ENCODE results near the gene ITGA7.
A peak's percentile ranks its signal among the peaks of the same experiment; 100 is the strongest.

The ITGA7 gene, protein sequence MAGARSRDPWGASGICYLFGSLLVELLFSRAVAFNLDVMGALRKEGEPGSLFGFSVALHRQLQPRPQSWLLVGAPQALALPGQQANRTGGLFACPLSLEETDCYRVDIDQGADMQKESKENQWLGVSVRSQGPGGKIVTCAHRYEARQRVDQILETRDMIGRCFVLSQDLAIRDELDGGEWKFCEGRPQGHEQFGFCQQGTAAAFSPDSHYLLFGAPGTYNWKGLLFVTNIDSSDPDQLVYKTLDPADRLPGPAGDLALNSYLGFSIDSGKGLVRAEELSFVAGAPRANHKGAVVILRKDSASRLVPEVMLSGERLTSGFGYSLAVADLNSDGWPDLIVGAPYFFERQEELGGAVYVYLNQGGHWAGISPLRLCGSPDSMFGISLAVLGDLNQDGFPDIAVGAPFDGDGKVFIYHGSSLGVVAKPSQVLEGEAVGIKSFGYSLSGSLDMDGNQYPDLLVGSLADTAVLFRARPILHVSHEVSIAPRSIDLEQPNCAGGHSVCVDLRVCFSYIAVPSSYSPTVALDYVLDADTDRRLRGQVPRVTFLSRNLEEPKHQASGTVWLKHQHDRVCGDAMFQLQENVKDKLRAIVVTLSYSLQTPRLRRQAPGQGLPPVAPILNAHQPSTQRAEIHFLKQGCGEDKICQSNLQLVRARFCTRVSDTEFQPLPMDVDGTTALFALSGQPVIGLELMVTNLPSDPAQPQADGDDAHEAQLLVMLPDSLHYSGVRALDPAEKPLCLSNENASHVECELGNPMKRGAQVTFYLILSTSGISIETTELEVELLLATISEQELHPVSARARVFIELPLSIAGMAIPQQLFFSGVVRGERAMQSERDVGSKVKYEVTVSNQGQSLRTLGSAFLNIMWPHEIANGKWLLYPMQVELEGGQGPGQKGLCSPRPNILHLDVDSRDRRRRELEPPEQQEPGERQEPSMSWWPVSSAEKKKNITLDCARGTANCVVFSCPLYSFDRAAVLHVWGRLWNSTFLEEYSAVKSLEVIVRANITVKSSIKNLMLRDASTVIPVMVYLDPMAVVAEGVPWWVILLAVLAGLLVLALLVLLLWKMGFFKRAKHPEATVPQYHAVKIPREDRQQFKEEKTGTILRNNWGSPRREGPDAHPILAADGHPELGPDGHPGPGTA

DNA sequence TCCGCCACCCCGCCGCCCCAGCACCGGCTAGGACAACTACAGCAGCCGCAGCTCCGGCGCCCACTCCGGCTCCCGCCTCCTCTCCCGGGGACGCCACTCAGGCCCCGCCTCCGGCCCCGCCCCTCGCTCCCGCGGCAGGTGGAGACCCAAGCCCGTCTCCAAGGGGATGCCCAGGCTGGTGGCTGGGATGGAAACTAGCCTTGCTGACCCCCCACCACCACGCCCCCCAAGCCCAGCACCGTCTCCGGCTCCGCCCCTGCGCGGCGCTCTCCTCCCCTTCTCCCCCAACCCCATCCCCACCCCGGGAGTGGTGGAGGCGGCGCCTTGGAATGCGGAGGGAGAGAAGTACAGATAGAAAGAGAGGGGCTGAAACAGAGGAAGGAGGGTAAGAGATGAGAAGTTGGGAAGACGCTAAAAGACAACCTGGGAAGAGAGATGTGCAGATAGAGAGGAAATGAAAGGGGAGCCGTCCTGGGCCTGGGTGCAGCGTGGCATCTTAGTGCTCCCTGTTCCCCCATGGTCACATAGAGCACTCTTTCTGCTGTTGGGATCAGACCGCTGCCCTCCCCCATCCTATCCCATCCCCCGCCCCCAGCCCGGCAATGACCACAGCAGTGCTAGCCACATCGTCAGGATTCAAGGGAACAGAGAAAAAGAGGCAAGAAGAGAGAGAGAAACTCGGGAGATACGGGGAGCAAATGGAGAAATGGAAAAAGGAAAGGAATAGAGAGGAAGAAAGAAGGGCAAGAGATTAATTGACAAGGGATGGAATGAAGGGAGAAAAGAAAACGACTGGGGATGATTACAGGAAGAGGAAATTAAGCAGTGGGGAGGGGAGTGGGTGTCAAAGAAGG is at the start of gene ITGA7:
Gene ITGA7 (minus strand): TSS at position 64 of the 854 bp plus-strand sequence. CDS start 222 bp downstream, outside the sequence.
- peak; percentile 25 to 62 for DNase-seq

DNA sequence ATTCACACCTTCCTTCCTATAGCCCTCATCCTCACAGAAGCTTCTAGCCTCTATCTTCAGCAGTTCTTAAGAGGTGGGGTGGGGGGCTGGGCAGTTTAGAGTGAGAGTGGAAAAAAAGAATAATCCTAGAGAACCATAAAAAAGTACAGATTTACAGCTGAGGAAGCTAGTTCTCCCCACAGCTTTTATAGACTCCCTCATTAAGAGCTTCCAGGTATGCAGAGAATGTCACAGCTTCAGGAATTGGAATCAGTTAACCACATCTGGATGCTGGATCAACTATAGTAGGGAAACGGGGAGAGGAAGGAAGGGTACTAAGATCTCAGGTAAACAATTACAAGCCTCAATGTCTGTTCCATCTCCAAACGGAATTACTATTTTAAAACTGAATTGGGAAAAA is 47.5 kb upstream of the ITGA7 start:
- DNase-seq = no peak

DNA sequence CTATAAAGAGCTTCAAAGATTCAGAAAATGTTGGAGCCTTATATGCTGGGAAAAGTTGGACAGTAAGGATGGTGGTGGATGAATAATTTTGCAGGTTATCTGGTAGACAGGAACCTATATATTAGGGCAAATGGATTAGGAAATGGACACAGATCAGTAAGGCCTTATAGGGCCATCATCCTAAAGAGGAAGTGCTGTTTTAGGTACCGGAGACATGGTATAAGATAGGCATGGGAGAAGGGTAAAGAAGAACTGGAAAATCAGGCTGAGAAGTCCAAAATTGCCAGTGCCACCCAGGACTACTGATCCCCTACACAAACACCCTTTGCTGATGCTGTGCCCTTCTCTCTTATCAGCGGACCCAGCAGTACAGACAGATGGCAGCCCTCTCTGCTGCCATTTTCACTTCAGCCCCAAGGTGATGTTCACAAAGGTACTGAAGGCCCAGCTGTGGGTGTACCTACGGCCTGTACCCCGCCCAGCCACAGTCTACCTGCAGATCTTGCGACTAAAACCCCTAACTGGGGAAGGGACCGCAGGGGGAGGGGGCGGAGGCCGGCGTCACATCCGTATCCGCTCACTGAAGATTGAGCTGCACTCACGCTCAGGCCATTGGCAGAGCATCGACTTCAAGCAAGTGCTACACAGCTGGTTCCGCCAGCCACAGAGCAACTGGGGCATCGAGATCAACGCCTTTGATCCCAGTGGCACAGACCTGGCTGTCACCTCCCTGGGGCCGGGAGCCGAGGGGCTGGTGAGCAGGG is 40.7 kb upstream of the ITGA7 start:
- DNase-seq = no peak

DNA sequence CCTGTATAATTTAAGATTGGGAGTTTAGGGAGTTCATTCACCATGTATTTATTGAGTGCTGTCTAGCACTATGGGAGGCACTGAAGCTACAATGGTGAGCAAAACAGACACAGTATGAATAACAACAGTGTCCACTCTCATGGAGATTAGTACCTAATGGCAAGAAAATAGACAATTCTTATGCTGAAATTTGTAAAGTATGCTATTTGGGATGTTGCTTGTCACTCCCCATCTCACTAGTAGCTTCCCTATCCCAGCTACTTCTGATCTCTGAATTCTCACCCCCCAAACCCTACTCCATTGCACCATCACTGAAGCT is 39.2 kb upstream of the ITGA7 start:
- DNase-seq = no peak

DNA sequence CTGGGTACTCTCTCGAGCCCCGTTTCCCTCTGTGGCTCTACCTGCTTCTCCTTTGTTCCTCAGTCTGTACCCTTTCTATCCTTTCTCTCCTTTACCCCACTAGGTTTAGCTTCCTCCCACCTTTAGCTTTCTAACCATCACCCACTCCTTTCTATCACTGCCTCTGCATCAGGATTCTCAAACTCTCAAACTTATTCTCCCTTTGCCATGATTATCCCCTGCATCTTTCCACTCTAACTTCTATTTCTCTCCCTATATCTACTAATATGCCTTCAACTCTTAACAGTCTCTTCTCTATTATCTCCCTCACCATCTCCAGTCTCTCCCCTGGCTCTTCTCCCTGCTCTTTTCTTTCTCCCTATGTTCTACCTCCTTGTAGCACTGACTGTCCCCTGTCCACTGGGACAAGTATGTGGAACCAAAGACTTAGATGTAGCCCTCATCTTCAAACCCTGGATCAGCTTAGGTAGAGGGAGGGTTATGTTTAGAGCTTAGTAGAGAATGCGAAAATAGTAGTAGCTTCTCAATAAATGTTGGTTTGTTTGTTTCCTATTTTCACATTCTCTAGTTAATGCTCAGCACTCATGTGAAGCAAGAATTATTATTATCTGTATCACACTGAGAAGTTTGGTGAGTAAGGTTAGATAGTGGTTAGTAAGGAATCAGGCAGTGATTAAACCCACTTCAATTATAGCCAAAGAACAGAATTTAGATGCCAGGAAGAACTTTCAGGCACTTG is 38.6 kb upstream of the ITGA7 start:
- no peak for DNase-seq

DNA sequence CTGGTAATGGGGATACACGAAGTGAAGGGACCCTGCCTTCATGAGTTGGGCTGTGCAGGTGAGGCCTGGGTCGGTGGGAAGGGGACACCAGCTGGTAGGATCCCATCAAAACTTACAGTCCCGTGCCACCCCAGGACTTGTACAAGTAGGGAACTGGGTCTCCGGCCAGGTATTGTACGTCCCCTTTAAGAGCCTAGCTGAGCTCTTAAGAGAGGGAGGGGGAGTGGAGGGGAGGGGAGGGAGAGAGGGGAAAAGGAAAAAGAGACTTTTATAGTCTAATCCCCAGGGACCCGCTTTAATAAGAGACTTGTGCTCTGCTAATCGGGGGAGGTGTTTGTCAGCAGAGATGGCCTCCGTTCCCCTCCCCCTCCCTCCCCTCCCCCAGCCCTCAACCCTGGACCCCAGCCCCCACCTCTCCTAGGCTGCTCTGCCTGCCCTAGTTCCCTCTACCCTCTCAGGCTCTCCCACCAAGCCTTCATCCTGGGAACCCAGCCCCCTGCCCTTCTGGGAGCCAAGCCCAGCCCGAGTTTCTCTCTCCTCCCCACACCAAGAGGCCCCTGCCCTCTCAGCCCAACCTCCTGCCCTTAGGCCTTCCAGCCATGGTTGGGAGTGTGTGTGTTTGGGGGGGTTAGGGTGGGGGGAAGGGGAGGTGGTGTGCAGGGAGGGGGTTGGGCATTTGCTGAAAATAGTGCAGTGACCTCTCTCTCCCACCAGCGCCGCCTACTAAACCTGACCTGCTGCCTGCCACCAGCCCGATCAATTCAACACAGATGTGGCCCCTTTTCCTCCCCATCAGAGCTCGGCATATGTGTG is 37.9 kb upstream of the ITGA7 start:
- DNase-seq = no peak

DNA sequence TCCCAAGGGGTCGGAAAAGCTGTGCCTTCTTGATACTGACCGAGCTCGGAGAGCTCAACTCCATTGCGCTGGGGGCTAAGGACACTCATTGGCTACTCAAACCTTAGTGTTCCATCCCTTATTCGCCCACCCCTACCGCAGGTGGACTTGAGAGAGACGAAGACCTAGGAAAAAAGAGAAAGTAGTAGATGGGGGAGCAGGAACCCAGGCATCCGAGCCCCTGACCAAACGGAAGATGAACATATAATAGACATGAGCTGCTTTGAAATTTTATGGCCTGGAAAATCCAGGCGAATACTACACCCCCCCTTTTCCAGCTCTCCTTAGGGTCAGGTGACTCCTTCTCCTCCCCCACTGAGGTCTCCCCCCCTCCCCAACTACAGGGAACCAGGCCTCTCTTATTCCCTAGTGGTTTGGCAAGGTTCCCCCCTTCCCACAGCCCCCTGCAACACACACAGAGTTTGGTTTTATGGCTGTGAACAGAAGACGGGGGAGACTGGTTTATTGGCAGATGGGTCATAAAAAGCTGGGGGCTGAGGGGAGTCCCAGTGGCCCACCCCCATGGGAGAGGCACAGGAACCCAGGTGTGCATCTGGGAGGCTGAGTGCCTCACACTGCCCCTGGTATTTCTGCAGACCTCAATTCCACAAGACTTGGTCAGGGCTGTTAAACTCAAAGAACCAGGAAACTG is 36.8 kb upstream of the ITGA7 start:
- no peak for DNase-seq

DNA sequence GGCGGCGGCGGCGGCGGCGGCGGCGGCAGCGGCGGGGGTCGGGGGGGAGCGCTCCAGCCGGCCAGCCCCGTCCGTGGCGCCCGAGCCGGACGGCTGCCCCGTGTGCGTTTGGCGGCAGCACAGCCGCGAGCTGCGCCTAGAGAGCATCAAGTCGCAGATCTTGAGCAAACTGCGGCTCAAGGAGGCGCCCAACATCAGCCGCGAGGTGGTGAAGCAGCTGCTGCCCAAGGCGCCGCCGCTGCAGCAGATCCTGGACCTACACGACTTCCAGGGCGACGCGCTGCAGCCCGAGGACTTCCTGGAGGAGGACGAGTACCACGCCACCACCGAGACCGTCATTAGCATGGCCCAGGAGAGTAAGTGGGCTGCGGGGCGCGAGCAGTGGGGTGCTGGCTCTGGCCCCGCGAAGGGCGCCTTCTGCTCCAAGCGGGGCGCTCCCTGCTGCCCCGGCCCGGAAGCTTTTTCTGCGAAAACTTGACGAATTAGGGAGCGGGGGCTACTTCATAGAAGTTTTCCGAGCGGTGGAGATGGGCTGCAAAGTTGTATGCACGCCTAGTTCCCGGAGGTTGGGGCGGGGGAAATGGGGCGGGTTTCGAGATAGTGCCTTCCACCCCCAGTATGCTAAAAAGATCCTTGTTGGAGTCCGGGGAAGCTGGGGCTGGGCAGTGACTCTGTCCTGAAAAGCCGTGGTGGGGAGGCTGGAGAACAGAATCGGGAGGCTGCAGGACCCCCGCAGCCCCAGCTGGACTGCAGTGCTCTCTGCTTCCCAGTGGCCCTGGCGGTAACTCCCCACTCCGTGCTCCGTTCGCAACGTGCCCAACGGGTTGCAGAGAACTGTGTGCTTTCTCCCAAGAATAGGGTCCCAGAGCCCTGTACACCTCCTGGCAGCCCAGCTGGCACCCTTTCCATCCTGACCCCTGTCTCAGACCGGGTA is 36.0 kb upstream of the ITGA7 start:
- peak; percentile 8 to 39 for DNase-seq

DNA sequence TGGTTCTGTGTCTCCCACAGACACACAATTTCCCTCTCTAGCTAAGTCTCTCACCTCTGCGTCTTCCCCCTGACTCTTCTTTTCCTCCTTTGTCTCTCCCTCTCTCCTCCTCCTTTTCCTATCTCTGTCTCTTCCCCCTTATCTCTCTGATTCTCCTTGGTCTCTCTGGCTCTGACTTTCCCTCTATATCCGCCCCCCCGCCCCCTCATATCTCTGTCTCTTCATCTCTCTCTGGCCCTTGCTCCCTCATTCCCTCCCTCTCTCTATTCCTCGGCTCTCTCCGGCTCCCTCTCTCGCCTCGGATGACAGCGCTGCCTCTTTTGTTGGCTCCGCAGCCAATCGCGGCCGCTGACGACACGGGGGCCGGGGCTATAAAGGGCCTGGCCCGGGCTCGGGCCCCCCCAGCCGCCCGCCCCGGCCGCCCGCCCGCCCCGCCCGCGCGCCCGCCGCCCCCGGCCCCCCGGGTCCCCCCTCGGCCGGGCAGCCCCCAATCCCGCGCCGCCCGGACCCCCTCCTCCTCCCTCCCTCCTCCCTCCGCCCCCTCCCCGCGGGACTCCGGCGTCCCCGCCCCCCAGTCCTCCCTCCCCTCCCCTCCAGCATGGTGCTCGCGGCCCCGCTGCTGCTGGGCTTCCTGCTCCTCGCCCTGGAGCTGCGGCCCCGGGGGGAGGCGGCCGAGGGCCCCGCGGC is 35.2 kb upstream of the ITGA7 start, which contains the start of gene GDF11:
Gene GDF11 (plus strand): TSS at position 404 of the 687 bp plus-strand sequence. CDS start 195 bp downstream, at position 599.
- peak; percentile 72 to 81 for DNase-seq

DNA sequence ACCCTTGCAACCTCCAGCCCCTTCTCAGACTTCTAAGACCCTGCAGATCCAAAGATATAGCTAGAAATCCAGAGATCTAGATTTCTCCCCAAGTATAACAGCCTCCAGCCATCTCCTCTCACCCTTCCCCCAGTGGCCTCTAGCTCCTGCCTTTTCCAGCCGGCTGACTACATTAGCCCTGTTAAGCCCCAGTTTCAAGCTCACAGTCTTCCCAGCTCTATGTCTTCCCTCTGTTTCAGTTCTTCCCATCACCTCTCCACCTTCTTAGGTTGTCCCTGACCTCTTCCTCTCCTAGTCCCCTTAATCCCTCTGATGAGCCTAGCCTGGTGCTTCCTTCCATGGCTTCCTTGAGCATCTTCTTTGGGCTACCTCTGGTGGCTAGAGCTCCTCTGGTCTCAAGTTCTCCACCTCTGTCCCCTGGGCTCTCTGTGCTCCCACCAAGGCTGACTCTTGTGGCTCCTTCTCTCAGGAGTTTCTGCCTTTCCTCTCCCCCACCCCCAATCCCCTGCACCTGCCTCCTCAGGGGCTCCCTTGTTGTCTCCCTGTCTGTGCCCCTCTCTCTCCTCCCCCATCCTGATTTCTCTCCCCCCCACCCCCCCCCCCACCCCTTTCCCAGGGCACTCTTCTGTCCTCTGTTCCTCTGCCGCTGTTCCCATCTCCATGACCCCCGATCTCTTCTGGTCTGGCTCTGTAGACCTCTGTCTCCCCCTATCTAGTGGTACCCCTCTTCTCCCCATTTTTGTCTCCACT is 34.4 kb upstream of the ITGA7 start:
- no peak for DNase-seq

DNA sequence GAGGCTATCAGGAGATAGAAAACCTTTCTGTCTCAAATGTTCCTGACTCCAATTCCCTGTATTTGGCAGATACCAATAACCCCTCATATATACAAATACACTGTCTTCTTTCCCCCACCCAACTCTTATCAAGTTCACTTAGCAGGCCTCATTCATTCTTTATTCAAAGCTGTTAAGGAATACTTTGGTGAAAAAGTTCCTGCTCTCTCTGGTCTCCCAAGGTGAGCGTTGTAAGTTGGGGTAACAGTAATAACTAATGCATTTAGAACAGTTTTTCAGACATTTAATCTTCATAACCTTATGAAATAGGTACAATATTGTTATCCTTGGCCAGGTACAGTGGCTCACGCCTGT is 31.3 kb upstream of the ITGA7 start:
- no peak for DNase-seq

DNA sequence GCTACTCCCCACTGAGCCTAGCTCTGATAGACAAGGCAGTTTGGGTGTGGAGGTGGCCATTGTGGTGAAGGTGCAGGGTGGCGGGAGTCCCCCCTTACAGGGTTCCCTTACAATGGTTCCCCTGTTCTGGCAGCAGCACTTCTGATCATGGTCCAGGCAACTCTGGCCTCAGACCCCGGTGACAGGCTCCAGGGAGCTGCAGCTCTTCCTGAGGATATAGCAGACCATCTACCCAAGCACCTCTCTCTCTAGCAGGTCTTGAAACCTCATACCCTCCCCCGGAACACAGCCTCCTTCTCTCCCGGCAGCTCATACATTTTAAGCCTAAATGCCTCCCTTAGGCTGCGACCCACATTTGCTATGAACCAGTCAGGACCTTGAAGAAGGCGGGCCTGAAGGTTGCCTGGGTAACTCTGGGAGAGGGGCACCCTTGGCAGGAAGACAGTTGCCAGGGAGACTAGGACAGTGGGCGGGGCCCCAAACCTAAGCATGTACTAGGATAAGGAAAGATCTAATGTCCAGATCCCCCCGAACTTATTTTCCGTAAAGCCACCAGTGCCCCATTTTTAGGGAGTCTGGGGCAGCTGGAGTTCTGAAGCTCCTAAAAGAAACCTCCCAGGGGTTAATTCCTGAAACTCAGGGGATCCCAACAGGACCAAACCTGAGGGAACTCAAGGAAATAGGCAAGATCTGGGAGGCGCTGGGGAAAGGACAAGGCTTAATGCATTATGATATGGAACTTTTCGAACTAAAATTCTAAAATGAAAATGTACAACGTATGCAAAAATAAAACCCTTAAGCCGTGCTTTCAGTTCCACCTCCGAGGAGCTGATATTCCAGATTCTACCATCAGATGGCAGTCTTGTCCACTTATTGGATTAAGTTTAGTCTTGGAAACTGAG is 30.7 kb upstream of the ITGA7 start:
- DNase-seq = peak; percentile 77 to 89

DNA sequence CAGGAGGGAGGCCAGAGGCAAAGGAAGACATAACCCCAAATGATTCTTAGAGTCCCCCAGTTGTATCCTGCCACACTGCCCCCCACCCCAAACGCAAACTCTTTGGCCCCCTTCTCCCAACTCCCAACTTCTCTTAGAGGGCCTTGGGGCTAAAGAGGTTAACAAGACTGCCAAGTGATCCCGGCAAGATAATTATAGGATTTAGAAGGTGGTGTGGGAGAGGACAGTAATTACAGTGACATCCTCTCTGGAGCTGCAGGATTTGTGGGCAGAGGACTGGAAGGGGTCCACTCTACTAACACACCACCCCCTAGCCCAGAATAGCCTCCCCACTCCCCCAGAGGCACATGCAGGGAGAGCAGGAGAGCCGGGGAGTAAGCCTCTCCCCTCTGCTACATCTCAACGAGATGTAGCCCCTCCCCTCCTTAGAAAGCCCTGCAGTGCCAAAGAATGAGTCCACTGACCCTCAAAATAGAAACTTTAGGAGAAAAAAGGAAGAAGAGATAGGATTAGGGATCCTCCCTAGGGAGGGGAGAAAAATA is 29.9 kb upstream of the ITGA7 start:
- DNase-seq = peak in 1 of 2 experiments; percentile 2

DNA sequence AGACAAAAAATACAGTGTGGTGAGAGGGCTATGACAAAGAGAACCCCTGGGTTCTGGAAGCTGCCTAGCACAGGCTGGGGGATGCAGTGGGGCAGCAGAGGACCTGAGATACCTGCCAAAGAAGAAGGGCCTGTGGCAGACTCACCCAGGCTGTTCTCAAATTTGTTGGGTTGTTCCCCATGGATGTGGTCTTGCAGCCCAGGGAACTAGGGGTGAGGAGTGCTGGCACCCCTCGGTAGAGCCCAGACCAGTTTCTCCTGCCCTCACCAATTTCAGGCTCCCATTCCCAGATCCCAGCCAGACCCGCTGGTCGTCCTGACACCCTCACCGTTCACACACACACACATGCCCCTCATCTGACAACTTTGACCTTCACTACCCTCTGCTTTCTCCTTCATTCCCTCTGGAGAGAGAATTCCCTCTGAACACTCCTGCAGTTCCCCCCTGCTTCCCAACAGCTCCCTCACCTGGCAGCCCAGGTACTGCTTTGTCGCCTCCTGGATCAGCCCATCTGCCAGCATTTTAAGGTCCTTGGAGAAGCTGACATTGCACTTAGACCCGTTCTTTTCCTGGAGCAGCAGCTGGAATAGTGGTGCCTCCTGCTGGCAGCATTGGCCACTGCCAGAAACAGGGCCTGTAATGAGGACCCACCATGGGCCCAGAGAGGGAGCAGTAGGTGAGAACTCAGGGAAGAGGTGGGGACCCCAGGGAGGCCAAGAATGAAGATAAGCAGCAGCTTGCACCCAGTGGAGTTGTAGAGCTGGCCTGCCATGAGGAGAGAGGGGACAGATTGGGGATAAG is 29.3 kb upstream of the ITGA7 start:
- DNase-seq = peak; percentile 81 to 86

DNA sequence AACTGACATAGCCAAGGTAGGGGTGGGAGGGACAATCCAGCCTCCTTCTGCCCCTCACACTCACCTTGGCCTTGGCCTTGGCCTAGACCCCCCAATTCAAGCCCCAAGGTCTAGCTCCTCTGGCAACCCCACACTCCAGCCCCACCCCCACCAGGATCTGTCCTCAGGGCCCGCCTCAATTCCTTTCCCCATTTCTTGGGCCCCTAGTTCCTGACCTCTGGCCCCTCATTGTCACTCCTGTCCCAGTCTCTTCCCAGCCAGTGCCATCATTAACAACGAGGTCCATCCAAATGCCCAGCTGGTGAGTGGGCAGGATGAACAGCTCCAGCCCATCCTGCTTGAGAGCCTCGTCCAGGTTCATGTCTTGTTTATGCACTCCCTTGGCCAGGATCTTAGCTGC is 28.4 kb upstream of the ITGA7 start:
- no peak for DNase-seq

All from SHP77 (cell line).